ENCODE results near the gene KRTAP2-2.
"Not testable (repeated sequence)": the region's sequence is repeated elsewhere in the genome, so short reads cannot be mapped to it uniquely, and the experiment has no call there.

The KRTAP2-2 gene

GRCh38 chr17:41065829-41066624 is 11.0 kb upstream of the KRTAP2-2 start, which contains the start of gene KRTAP2-4:
TSS of gene KRTAP2-4 (minus strand) at chr17:41065879. CDS start at chr17:41065845, 34 bp downstream.
- in situ Hi-C loops (cut with MboI; ENCODE audit: low pct_unique_long_range_greater_than_20kb, low sequenced_read_pairs): no loop called here
- no peak for DNase-seq

- in situ Hi-C loops (cut with MboI; ENCODE audit: low pct_unique_long_range_greater_than_20kb, low sequenced_read_pairs); DNase-seq: not testable (repeated sequence)
These were observed 10.1 kb upstream of the KRTAP2-2 start for GRCh38 chr17:41065016-41065689.

GRCh38 chr17:41064301-41064700 is 9.3 kb upstream of the KRTAP2-2 start:
- in situ Hi-C loops (cut with MboI; ENCODE audit: low pct_unique_long_range_greater_than_20kb, low sequenced_read_pairs): no loop called here
- no peak for DNase-seq

GRCh38 chr17:41063449-41063848 is 8.4 kb upstream of the KRTAP2-2 start:
- DNase-seq: no peak
- in situ Hi-C loops (cut with MboI; ENCODE audit: low pct_unique_long_range_greater_than_20kb, low sequenced_read_pairs): no loop called here

GRCh38 chr17:41061964-41062363 is 6.9 kb upstream of the KRTAP2-2 start:
- in situ Hi-C loops (cut with MboI; ENCODE audit: low pct_unique_long_range_greater_than_20kb, low sequenced_read_pairs): no loop called here
- DNase-seq: no peak

GRCh38 chr17:41060052-41060604 is 5.1 kb upstream of the KRTAP2-2 start, which contains the start of gene KRTAP2-3:
TSS of gene KRTAP2-3 (minus strand) at chr17:41060114. CDS start at chr17:41060050, 64 bp downstream.
- in situ Hi-C loops (cut with MboI; ENCODE audit: low pct_unique_long_range_greater_than_20kb, low sequenced_read_pairs): no loop called here
- no peak for DNase-seq

GRCh38 chr17:41059276-41060051 is 4.4 kb upstream of the KRTAP2-2 start:
- DNase-seq: not testable (repeated sequence)

GRCh38 chr17:41058741-41059140 is 3.7 kb upstream of the KRTAP2-2 start:
- in situ Hi-C loops (cut with MboI; ENCODE audit: low pct_unique_long_range_greater_than_20kb, low sequenced_read_pairs): no loop called here
- no peak for DNase-seq

More at GRCh38 chr17:41059276-41060051, 4.4 kb upstream of the KRTAP2-2 start:
- in situ Hi-C loops (cut with MboI; ENCODE audit: low pct_unique_long_range_greater_than_20kb, low sequenced_read_pairs): not testable (repeated sequence)

GRCh38 chr17:41057547-41057946 is 2.5 kb upstream of the KRTAP2-2 start:
- in situ Hi-C loops (cut with MboI; ENCODE audit: low pct_unique_long_range_greater_than_20kb, low sequenced_read_pairs): no loop called here

GRCh38 chr17:41054556-41054955 is 474 bp downstream of the KRTAP2-2 start:
- in situ Hi-C loops (cut with MboI; ENCODE audit: low pct_unique_long_range_greater_than_20kb, low sequenced_read_pairs); DNase-seq: not testable (repeated sequence)

More at GRCh38 chr17:41057547-41057946, 2.5 kb upstream of the KRTAP2-2 start:
- DNase-seq: no peak

GRCh38 chr17:41054025-41054424 is 1.0 kb downstream of the KRTAP2-2 start:
- DNase-seq: no peak

GRCh38 chr17:41052566-41052965 is 2.5 kb downstream of the KRTAP2-2 start:
- DNase-seq: no peak
- in situ Hi-C loops (cut with MboI; ENCODE audit: low pct_unique_long_range_greater_than_20kb, low sequenced_read_pairs): no loop called here

More at GRCh38 chr17:41054025-41054424, 1.0 kb downstream of the KRTAP2-2 start:
- in situ Hi-C loops (cut with MboI; ENCODE audit: low pct_unique_long_range_greater_than_20kb, low sequenced_read_pairs): no loop called here

GRCh38 chr17:41049110-41049509 is 5.9 kb downstream of the KRTAP2-2 start:
- in situ Hi-C loops (cut with MboI; ENCODE audit: low pct_unique_long_range_greater_than_20kb, low sequenced_read_pairs): no loop called here
- DNase-seq: no peak

- in situ Hi-C loops (cut with MboI; ENCODE audit: low pct_unique_long_range_greater_than_20kb, low sequenced_read_pairs): no loop called here
- DNase-seq: no peak
These were observed 6.6 kb downstream of the KRTAP2-2 start for GRCh38 chr17:41048441-41048840.

- DNase-seq; in situ Hi-C loops (cut with MboI; ENCODE audit: low pct_unique_long_range_greater_than_20kb, low sequenced_read_pairs): not testable (repeated sequence)
These were observed 8.1 kb downstream of the KRTAP2-2 start, which contains the start of gene KRTAP2-1 for GRCh38 chr17:41046735-41047465. TSS of gene KRTAP2-1 (minus strand) at chr17:41047316. CDS start at chr17:41047267, 49 bp downstream.

- in situ Hi-C loops (cut with MboI; ENCODE audit: low pct_unique_long_range_greater_than_20kb, low sequenced_read_pairs): no loop called here
- DNase-seq: no peak
These were observed 12.1 kb downstream of the KRTAP2-2 start for GRCh38 chr17:41042953-41043352.

GRCh38 chr17:41040783-41041571 is 14.1 kb downstream of the KRTAP2-2 start, which contains the start of gene KRTAP1-1:
TSS of gene KRTAP1-1 (minus strand) at chr17:41041450. CDS start at chr17:41041397, 53 bp downstream.
- in situ Hi-C loops (cut with MboI; ENCODE audit: low pct_unique_long_range_greater_than_20kb, low sequenced_read_pairs); DNase-seq: not testable (repeated sequence)

Data from KBM-7 (cell line).